Fibroblast of lung (primary cell): Measurements from ENCODE around the gene PDZK1. TPM values are rescaled to one million over a fixed set of nuclear protein-coding genes. Genes with fewer than 3 reads are reported as not detected.

Experiments used
- DNase-seq, 2 donors: peaks; one replicate each; pipeline versions ENCODE4 v3.0.0 to v3.0.0-alpha.2; 2010; ENCODE audit warnings: low read depth in 2 of 2
- H2AFZ ChIP-seq: 2 replicates; pipeline ENCODE4 v1.5.1; 2012; ENCODE audit warnings: low read length, control low read depth, inconsistent platforms
- H3K27ac ChIP-seq: 2 replicates; pipeline ENCODE4 v1.5.1; 2011; ENCODE audit warnings: low read length, control low read depth; ENCODE audit not compliant: insufficient read depth
- H3K27me3 ChIP-seq: 2 replicates; pipeline ENCODE4 v1.5.1; 2011; ENCODE audit warnings: mild to moderate bottlenecking, low read length; ENCODE audit not compliant: control insufficient read depth, insufficient read depth
- H3K36me3 ChIP-seq: 2 replicates; pipeline ENCODE4 v1.5.1; 2011; ENCODE audit warnings: low read length; ENCODE audit not compliant: control insufficient read depth, insufficient read depth
- H3K4me1 ChIP-seq: 2 replicates; pipeline ENCODE4 v1.5.1; 2011; ENCODE audit warnings: low read length; ENCODE audit not compliant: control insufficient read depth, insufficient read depth; ENCODE audit errors: extremely low read depth
- H3K4me2 ChIP-seq: 2 replicates; pipeline ENCODE4 v1.5.1; 2011; ENCODE audit warnings: low read length, control low read depth; ENCODE audit not compliant: insufficient read depth; ENCODE audit errors: extremely low read depth
- H3K4me3 ChIP-seq, 4 experiments: fragments of 200-600 bp in 1 of 4; sonication (generic) in 1 of 4; replicated peaks in 1 of 4; 2 replicates each; pipeline ENCODE4 v1.5.1; 2011 to 2016; ENCODE audit warnings: low read length in 4 of 4, low read depth in 3 of 4, mild to moderate bottlenecking in 3 of 4, control low read depth in 2 of 4, inconsistent platforms in 1 of 4, mixed read lengths in 1 of 4; ENCODE audit not compliant: insufficient read depth in 1 of 4; ENCODE audit errors: control extremely low read depth in 1 of 4
- H3K79me2 ChIP-seq: 2 replicates; pipeline ENCODE4 v1.5.1; 2012; ENCODE audit warnings: mild to moderate bottlenecking, low read length, inconsistent platforms; ENCODE audit not compliant: control insufficient read depth, insufficient read depth
- H3K9ac ChIP-seq: 2 replicates; pipeline ENCODE4 v1.5.1; 2011; ENCODE audit warnings: mild to moderate bottlenecking, low read length, control low read depth; ENCODE audit not compliant: insufficient read depth
- H3K9me3 ChIP-seq: 2 replicates; pipeline ENCODE4 v1.5.1; 2012; ENCODE audit warnings: low read depth, low read length; ENCODE audit not compliant: control insufficient read depth, insufficient read depth
- H4K20me1 ChIP-seq: 2 replicates; pipeline ENCODE4 v1.5.1; 2011; ENCODE audit warnings: low read length; ENCODE audit not compliant: control insufficient read depth, insufficient read depth; ENCODE audit errors: extremely low read depth
- CTCF ChIP-seq, 2 donors: IDR thresholded peaks in 1 of 2; conservative IDR thresholded peaks in 1 of 2; 1 replicate in 1 of 2; 2 replicates in 1 of 2; pipeline ENCODE4 v1.5.1; 2011 to 2012; ENCODE audit warnings: low read length in 2 of 2, control low read depth in 1 of 2, inconsistent platforms in 1 of 2, low read depth in 1 of 2, mild to moderate bottlenecking in 1 of 2
- EZH2 ChIP-seq: IDR thresholded peaks from 2 replicates; pipeline ENCODE4 v1.5.1; 2012; ENCODE audit warnings: low read length, control low read depth, mild to moderate bottlenecking; ENCODE audit errors: missing control alignments
- polyA minus RNA-seq: library from RNA; depleted of rRNA, polyadenylated mRNA; stranded (reverse); fragments of >200 nt; gene quantifications from 2 replicates; pipeline ENCODE4 v1.2.3, GENCODE V29; 2011; ENCODE audit warnings: low replicate concordance
- polyA plus RNA-seq, 2 donors: library from polyadenylated mRNA; depleted of rRNA in 1 of 2; stranded (reverse) in 1 of 2; unstranded in 1 of 2; fragments of >200 nt; gene quantifications; 2 replicates each; pipeline ENCODE4 v1.2.1, GENCODE V29; 2011 to 2012; ENCODE audit warnings: missing spikeins in 1 of 2
- total RNA-seq: library from RNA; depleted of rRNA; stranded (reverse); fragments of >200 nt; gene quantifications from 2 replicates; pipeline ENCODE4 v1.2.1, GENCODE V29; 2014

PDZK1 gene
- total RNA-seq = 0.26 and 1.5 TPM in 2 replicates
- polyA plus RNA-seq = 0.91 and 2.3 TPM in 2 replicates
- polyA plus RNA-seq (2012) = 0.49 and 1.9 TPM in 2 replicates
- polyA minus RNA-seq = not detected in 2 replicates

DNA sequence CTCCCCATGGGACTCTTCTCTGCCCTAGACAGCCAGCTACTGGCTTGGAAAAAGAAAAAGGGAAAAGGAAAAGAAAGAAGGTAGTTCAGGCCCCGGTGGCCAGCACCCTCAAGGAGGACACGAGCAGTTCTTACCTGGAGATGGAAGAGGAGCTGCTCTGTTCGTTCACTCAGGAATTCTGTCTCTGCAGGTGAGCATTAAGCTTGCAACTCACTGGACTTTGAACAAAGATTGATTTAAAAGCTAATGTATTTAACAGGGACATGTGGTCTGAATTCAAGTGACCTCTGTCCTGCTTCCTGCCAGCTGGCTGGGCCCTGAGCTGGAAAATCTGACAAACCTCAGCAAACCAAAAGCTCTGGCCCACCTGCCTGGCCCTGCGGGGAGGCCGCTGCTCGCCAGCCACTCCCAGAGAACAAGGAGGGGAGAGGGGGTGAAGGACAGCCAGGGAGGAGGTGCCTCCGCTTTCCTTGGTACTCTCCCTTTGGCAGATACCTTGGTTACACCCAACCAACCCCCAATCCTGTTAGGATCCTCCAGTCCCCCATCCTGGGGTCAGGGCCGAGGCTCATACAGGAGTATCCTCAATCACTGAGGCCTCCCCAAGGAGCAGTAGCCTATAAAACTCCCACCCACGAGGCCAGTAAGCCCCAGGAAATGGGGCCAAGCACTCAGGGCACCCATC, at the start of gene PDZK1:
Gene PDZK1 (minus strand): TSS at position 186 of the 685 bp plus-strand sequence. CDS start 19,347 bp downstream, outside the sequence.
- Histone ChIP-seq H2AFZ (no peak within 1 kb of the TSS), H3K9ac (no peak within 1 kb of the TSS)

GRCh38 chr1:145751491-145752037, 44.4 kb upstream of the PDZK1 start:
- H3K79me2 ChIP-seq = no peaks in the 10 kb centered on the region
- no peak overlapping the region for H2AFZ ChIP-seq
- no peaks in the 10 kb centered on the region for H3K27me3 ChIP-seq
- no peak overlapping the region for H3K4me3 ChIP-seq
- H3K4me2 ChIP-seq = peak overlapping the region; percentile 54
- peak; percentile 78 to 98 for DNase-seq
- H3K4me1 ChIP-seq = peaks cover 7% of the 10 kb centered on the region
- TF ChIP-seq CTCF (conservative IDR thresholded peaks at IDR 0.05 in 1 of 2, IDR thresholded peaks at IDR 0.05 in 1 of 2; ENCODE audit: low read depth in 1 of 2, low read length in 2 of 2) (no peak), EZH2 (no peak)
- no peaks in the 10 kb centered on the region for H4K20me1 ChIP-seq
- no peak overlapping the region for H3K9ac ChIP-seq
- peaks cover 9% of the 10 kb centered on the region for H3K36me3 ChIP-seq
- no peaks in the 10 kb centered on the region for H3K9me3 ChIP-seq
- H3K27ac ChIP-seq = peak overlapping the region; percentile 75

More for the DNA sequence above, at the start of gene PDZK1:
- H3K4me2 ChIP-seq = no peak within 1 kb of the TSS
- no peaks in the 10 kb centered on the region for H3K27me3 ChIP-seq
- DNase-seq = no peak
- H3K9me3 ChIP-seq = no peaks in the 10 kb centered on the region
- H3K36me3 ChIP-seq = no peaks in the 10 kb centered on the region
- H3K79me2 ChIP-seq = no peaks in the 10 kb centered on the region
- no peaks in the 10 kb centered on the region for H4K20me1 ChIP-seq
- no peak within 1 kb of the TSS for H3K4me3 ChIP-seq
- H3K27ac ChIP-seq = no peak within 1 kb of the TSS
- no peaks in the 10 kb centered on the region for H3K4me1 ChIP-seq
- TF ChIP-seq EZH2 (no peak), CTCF (conservative IDR thresholded peaks at IDR 0.05 in 1 of 2, IDR thresholded peaks at IDR 0.05 in 1 of 2; ENCODE audit: low read depth in 1 of 2, low read length in 2 of 2) (no peak)

- Histone ChIP-seq H2AFZ (no peak overlapping the region), H3K4me1 (peaks cover 7% of the 10 kb centered on the region), H3K4me2 (no peak overlapping the region), H3K27ac (no peak overlapping the region), H3K79me2 (no peaks in the 10 kb centered on the region), H3K9ac (no peak overlapping the region), H3K27me3 (no peaks in the 10 kb centered on the region), H4K20me1 (no peaks in the 10 kb centered on the region), H3K4me3 (no peak overlapping the region), H3K36me3 (peaks cover 9% of the 10 kb centered on the region), H3K9me3 (no peaks in the 10 kb centered on the region)
- TF ChIP-seq CTCF (conservative IDR thresholded peaks at IDR 0.05 in 1 of 2, IDR thresholded peaks at IDR 0.05 in 1 of 2; ENCODE audit: low read depth in 1 of 2, low read length in 2 of 2) = no peak
- TF ChIP-seq EZH2 = no peak
- peak in 1 of 2 donors; percentile 22 for DNase-seq
Observed at GRCh38 chr1:145750426-145750825, 43.3 kb upstream of the PDZK1 start.
